Testis (tissue), 3 donors: ENCODE data around the gene RAD18. TPM values are rescaled to one million over a fixed set of nuclear protein-coding genes. Genes with fewer than 3 reads are reported as not detected.

ENCODE experiments used
- DNase-seq: peaks from one replicate; pipeline ENCODE4 v3.0.0-alpha.2; 2019
- H3K27ac ChIP-seq, 2 donors: fragments of 200-600 bp; sonication (generic); one replicate each; pipeline ENCODE4 v1.5.1; 2019
- H3K27me3 ChIP-seq: fragments of 200-600 bp; sonication (generic); one replicate; pipeline ENCODE4 v1.5.1; 2019
- H3K36me3 ChIP-seq: fragments of 200-600 bp; sonication (generic); one replicate; pipeline ENCODE4 v1.5.1; 2017; ENCODE audit warnings: low read depth; ENCODE audit errors: missing control alignments
- H3K4me1 ChIP-seq: fragments of 200-600 bp; sonication (generic); one replicate; pipeline ENCODE4 v1.5.1; 2019
- H3K4me3 ChIP-seq, 2 donors: fragments of 200-600 bp; sonication (generic); one replicate each; pipeline ENCODE4 v1.5.1; 2017 to 2019
- H3K9me3 ChIP-seq: fragments of 200-600 bp; sonication (generic); one replicate; pipeline ENCODE4 v1.5.1; 2017
- CTCF ChIP-seq, 3 experiments: fragments of 450-650 bp in 2 of 3; fragments of 200-600 bp in 1 of 3; sonication (generic) in 1 of 3; IDR thresholded peaks; one replicate each; pipeline ENCODE4 v1.5.1; 2016 to 2019; ENCODE audit warnings: antibody characterized with exemption in 3 of 3, mild to moderate bottlenecking in 2 of 3, moderate library complexity in 1 of 3
- POLR2A ChIP-seq: fragments of 450-650 bp; IDR thresholded peaks from one replicate; pipeline ENCODE4 v1.6.1; 2017; ENCODE audit warnings: antibody characterized with exemption, mild to moderate bottlenecking, moderate library complexity
- WGBS, 2 donors: methylation state at CpG; one replicate each; pipeline ENCODE4 v1.1.5; 2018; 5-methylcytosine and 5-hydroxymethylcytosine counted together
- intact Hi-C: fragments of 100-400 bp; cut with DNase I; formaldehyde crosslinking; loops from one replicate; pipeline ENCODE4 v1.15.1; 2023; ENCODE audit warnings: low total_unique reads
- polyA plus RNA-seq: library from polyadenylated mRNA; stranded (reverse); fragments of 350-450 nt; fragmentation: Illumina TruSeq; extraction: RNeasy Lipid Tissue Mini Kit (QIAGEN cat#74804); gene quantifications from one replicate; pipeline ENCODE4 v1.2.3, GENCODE V29; 2014; ENCODE audit warnings: low read depth, low replicate concordance; ENCODE audit not compliant: insufficient read depth
- total RNA-seq, 2 donors: library from RNA; depleted of rRNA; stranded (reverse); fragments of >200 nt; gene quantifications; one replicate each; pipeline ENCODE4 v1.2.3, GENCODE V29; 2016

Gene RAD18
- total and polyA plus RNA-seq, 3 donors from 2014 or later = 7.6 to 27.0 (median 18.8) TPM

GRCh38 chr3:8990266-8991215 lies 27.3 kb upstream of the RAD18 start:
- H3K9me3 ChIP-seq = no peaks in the 10 kb centered on the region
- no peak for TF ChIP-seq POLR2A
- TF ChIP-seq CTCF (IDR thresholded peaks at IDR 0.05) = no peak
- H3K4me1 ChIP-seq = no peaks in the 10 kb centered on the region
- no peak overlapping the region for H3K4me3 ChIP-seq
- no peaks in the 10 kb centered on the region for H3K36me3 ChIP-seq
- WGBS, 2 donors = 92 to 93% methylated on average over 23 to 36 of the region's 36 CpGs
- H3K27me3 ChIP-seq = no peaks in the 10 kb centered on the region
- DNase-seq = no peak
- no peak overlapping the region for H3K27ac ChIP-seq
- intact Hi-C loops = loop anchor here (10.0 kb wide), 1 partner anchor 74 kb away; no protein-coding TSS in a partner anchor

GRCh38 chr3:8988791-8989558 lies 25.7 kb upstream of the RAD18 start:
- Histone ChIP-seq H3K27me3 (no peaks in the 10 kb centered on the region), H3K36me3 (no peaks in the 10 kb centered on the region), H3K9me3 (no peaks in the 10 kb centered on the region), H3K4me3 (no peak overlapping the region), H3K4me1 (no peaks in the 10 kb centered on the region), H3K27ac (no peak overlapping the region)
- DNase-seq = no peak
- no peak for TF ChIP-seq POLR2A
- no peak for TF ChIP-seq CTCF (IDR thresholded peaks at IDR 0.05)
- intact Hi-C loops = loop anchor here (5.0 kb wide), 1 partner anchor 313 kb away; no protein-coding TSS in a partner anchor
- 89 to 93% methylated on average over 8 of the region's 8 CpGs for WGBS, 2 donors

GRCh38 chr3:8988384-8988655 lies 25.0 kb upstream of the RAD18 start:
- H3K4me1 ChIP-seq = no peaks in the 10 kb centered on the region
- no peaks in the 10 kb centered on the region for H3K36me3 ChIP-seq
- WGBS, 2 donors = 58 to 61% methylated on average over 2 of the region's 2 CpGs
- no peak for TF ChIP-seq POLR2A
- TF ChIP-seq CTCF (IDR thresholded peaks at IDR 0.05) = no peak
- H3K4me3 ChIP-seq = no peak overlapping the region
- no peak for DNase-seq
- intact Hi-C loops = loop anchor here (5.0 kb wide), 1 partner anchor 314 kb away; no protein-coding TSS in a partner anchor
- no peaks in the 10 kb centered on the region for H3K27me3 ChIP-seq
- no peak overlapping the region for H3K27ac ChIP-seq
- H3K9me3 ChIP-seq = no peaks in the 10 kb centered on the region

- DNase-seq = peak; percentile 82
- no peaks in the 10 kb centered on the region for H3K27me3 ChIP-seq
- H3K4me1 ChIP-seq = no peaks in the 10 kb centered on the region
- no peaks in the 10 kb centered on the region for H3K9me3 ChIP-seq
- TF ChIP-seq CTCF (IDR thresholded peaks at IDR 0.05) (peak; percentile 61 to 80 (median 71)), POLR2A (no peak)
- H3K4me3 ChIP-seq = no peak overlapping the region
- H3K36me3 ChIP-seq = no peaks in the 10 kb centered on the region
- no peak overlapping the region for H3K27ac ChIP-seq
- intact Hi-C loops = loop anchor here (5.0 kb wide), 1 partner anchor 314 kb away; no protein-coding TSS in a partner anchor
- 53% methylated on average over 14 to 15 of the region's 15 CpGs for WGBS, 2 donors
Observed at GRCh38 chr3:8987645-8988383, 24.5 kb upstream of the RAD18 start.
